ENCODE measurements around the gene BCL2.

BCL2 gene

GRCh38 chr18:63356272-63356896 is 36.8 kb upstream of the BCL2 start:
- DNase-seq (ENCODE audit: low spot score) = no peak
- in situ Hi-C loops (cut with MboI; ENCODE audit: low pct_unique_long_range_greater_than_20kb, low sequenced_read_pairs, unreplicated experiment) = no loop called here
- TF ChIP-seq, protein P1, sequence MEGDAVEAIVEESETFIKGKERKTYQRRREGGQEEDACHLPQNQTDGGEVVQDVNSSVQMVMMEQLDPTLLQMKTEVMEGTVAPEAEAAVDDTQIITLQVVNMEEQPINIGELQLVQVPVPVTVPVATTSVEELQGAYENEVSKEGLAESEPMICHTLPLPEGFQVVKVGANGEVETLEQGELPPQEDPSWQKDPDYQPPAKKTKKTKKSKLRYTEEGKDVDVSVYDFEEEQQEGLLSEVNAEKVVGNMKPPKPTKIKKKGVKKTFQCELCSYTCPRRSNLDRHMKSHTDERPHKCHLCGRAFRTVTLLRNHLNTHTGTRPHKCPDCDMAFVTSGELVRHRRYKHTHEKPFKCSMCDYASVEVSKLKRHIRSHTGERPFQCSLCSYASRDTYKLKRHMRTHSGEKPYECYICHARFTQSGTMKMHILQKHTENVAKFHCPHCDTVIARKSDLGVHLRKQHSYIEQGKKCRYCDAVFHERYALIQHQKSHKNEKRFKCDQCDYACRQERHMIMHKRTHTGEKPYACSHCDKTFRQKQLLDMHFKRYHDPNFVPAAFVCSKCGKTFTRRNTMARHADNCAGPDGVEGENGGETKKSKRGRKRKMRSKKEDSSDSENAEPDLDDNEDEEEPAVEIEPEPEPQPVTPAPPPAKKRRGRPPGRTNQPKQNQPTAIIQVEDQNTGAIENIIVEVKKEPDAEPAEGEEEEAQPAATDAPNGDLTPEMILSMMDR (IDR thresholded peaks at IDR 0.05; ENCODE audit: extremely low read depth, insufficient read depth, missing control alignments) = no peak

GRCh38 chr18:63350230-63350629 is 30.7 kb upstream of the BCL2 start:
- TF ChIP-seq, protein P1 (IDR thresholded peaks at IDR 0.05; ENCODE audit: extremely low read depth, insufficient read depth, missing control alignments) = no peak
- DNase-seq (ENCODE audit: low spot score) = no peak
- in situ Hi-C loops (cut with MboI; ENCODE audit: low pct_unique_long_range_greater_than_20kb, low sequenced_read_pairs, unreplicated experiment) = no loop called here

DNA sequence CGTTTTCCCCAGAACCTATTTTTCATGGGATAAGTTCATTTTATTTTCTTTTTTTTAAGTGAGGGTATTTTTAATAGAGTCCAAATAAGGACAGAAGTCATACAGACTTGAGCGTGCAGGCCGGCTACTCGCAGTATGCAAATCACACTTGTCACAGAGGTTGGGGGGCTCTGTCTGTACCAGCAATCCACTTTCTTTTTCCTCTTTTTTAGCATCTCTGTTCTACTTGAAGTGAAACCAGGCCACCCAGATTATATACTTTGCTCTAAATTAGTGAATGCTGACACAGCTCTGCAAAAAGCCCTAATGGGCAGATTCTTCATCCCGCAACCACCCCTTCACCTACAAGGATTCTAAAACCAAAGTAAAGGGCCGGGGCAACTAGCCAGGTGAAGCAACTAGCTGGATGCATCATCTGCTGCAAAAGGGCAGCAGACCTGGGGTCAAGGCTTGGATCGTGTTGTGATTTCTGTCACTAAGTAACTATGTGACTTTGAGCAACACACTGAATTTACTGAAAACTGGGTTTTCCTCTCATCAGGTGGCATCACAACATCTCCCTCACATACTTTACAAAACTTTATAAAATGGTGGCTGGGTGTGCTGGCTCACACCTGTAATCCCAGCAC is 29.1 kb upstream of the BCL2 start:
- TF ChIP-seq, protein P1 (IDR thresholded peaks at IDR 0.05; ENCODE audit: extremely low read depth, insufficient read depth, missing control alignments) = no peak
- in situ Hi-C loops (cut with MboI; ENCODE audit: low pct_unique_long_range_greater_than_20kb, low sequenced_read_pairs, unreplicated experiment) = loop anchor here (10.0 kb wide), 1 partner anchor 86 kb away; no protein-coding TSS in a partner anchor
- peak; percentile 23 for DNase-seq (ENCODE audit: low spot score)

DNA sequence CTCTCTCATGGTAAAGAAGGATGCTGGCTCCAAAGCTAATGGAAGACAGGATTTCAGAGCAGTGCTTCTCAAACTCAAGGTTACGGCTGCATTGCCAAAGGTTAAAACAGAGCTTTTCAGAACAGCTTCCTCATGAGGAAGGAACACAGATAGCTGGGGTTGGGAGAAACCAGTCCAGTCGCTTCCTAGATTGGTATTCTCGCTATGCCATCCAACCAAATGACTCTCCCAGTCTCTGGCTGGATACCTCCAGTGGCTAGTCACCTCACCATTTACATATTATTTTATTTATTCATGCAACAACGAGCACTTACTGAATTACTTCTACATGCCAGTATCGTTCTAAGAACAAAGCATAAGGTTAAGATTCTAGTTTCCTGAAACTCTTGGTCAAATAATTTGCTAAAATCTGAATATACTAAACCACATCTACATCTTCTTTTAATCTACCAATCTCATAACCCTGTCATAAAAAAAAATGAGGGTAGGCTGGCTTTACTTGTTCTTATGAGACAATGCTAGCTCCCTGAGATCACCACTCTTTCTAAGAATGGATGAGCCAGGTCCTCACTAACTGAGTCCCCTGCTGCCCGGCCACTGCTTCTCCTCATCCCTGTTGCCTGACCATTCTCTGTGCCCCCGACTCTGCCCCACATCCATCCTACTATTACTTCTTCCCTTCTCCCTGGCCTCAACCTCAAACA is 27.1 kb upstream of the BCL2 start:
- DNase-seq (ENCODE audit: low spot score) = no peak
- TF ChIP-seq, protein P1 (IDR thresholded peaks at IDR 0.05; ENCODE audit: extremely low read depth, insufficient read depth, missing control alignments) = no peak
- in situ Hi-C loops (cut with MboI; ENCODE audit: low pct_unique_long_range_greater_than_20kb, low sequenced_read_pairs, unreplicated experiment) = loop anchor here (10.0 kb wide), 1 partner anchor 88 kb away; no protein-coding TSS in a partner anchor

- in situ Hi-C loops (cut with MboI; ENCODE audit: low pct_unique_long_range_greater_than_20kb, low sequenced_read_pairs, unreplicated experiment) = loop anchor here (10.0 kb wide), 1 partner anchor 89 kb away; no protein-coding TSS in a partner anchor
- TF ChIP-seq, protein P1 (IDR thresholded peaks at IDR 0.05; ENCODE audit: extremely low read depth, insufficient read depth, missing control alignments) = no peak
- DNase-seq (ENCODE audit: low spot score) = no peak
Observed at GRCh38 chr18:63346031-63346430, 26.5 kb upstream of the BCL2 start.

DNA sequence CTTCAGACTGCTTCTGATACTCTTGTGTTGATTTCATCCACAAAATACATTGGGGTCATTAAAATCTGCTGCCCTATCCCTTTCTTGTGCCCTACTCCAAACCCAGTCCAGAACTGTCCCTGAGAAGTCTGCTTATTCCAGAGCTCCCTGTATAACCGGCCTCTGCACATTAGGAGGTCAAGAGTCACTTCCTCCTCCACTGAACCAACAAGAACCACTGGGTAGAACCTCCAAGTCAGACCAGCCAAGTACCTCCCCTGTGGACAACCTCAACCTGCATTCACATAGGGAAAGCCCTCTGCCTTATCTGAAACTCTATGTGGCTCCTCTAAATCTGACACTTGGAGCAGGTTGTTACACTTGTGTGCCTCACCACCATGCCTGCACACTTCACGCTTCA is 25.3 kb upstream of the BCL2 start:
- DNase-seq (ENCODE audit: low spot score) = no peak
- TF ChIP-seq, protein P1 (IDR thresholded peaks at IDR 0.05; ENCODE audit: extremely low read depth, insufficient read depth, missing control alignments) = no peak
- in situ Hi-C loops (cut with MboI; ENCODE audit: low pct_unique_long_range_greater_than_20kb, low sequenced_read_pairs, unreplicated experiment) = loop anchor here (10.0 kb wide), 1 partner anchor 90 kb away; no protein-coding TSS in a partner anchor

Data from GM13977 (cell line).